HG02885 (cell line): Measurements from ENCODE around the gene SLC25A48.
"Not testable (repeated sequence)": the region's sequence is repeated elsewhere in the genome, so short reads cannot be mapped to it uniquely, and the experiment has no call there.

ENCODE experiments used
- ATAC-seq: cut with Tn5 transposase; IDR thresholded peaks from one replicate; pipeline ENCODE4 v1.9.1; 2021; ENCODE audit warnings: mild to moderate bottlenecking; ENCODE audit not compliant: unreplicated experiment, poor library complexity

The SLC25A48 gene

GRCh38 chr5:135829681-135830383, 4.6 kb upstream of the SLC25A48 start:
- ATAC-seq: no peak

DNA sequence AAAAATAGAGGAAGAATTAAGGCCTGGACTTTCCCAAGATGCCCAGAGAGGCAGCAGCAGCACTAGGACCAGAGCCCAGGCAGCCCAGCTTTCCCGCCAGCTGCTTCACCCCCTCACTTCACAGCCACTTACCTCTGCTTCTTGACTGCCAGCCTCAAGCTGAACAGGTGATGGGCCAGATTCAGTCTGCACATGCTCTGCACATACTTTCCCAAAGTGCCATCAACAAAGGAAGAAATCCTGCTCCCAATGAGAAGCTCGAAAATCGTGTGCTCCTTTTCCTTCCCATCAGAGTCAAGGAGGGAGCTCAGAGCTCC, 4.1 kb upstream of the SLC25A48 start:
- ATAC-seq: no peak

- ATAC-seq: no peak
Measured at GRCh38 chr5:135830876-135831275, 3.6 kb upstream of the SLC25A48 start.

- ATAC-seq: no peak
Measured at GRCh38 chr5:135831439-135831838, 3.0 kb upstream of the SLC25A48 start.

GRCh38 chr5:135831851-135832555, 2.5 kb upstream of the SLC25A48 start:
- ATAC-seq: no peak

DNA sequence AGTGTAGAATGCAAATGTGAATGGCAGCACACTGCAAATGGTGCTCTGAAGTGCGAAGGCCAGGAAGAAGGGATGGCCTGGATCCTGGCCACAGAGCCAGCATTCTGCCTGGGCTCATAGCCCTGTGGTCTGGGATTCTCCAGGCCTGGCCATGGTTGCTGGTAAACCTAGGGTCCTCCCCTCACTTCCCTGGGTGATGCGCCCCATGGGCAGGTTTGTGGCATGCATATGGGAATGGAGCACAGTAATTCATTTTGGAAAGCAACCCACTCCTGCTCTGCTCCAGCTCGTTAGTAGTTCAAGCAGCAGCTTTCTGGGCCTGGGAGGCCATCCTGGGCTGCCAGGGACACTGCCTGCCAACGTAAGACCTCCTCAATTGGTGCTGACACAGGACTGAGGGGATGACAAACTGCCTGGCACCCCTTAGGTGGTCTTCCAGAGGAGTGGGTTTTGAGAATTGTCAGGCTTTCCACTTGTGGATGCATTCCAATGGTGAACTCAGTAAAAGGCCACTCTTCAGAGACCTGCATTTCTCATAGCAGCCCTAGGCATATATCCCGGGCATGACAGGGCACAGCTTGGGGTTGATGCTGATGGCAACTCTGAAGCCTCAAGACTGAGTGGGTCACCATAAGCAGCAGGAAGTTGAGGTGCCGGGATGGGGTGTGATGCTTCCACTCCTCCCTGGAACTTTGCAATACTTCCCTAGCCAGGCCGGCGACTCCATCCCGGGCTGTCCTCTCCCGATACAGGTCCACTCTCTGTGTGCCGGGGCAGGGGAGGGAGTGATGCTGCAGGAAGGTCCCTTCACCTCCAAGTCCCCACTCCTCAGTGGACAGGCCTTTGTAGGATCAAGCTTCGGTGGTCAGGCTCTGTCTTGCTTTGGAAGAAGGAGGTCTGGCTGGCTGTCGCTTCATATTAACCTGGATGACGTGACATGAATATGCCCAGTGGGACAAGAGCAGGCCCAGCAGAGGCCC, 1.2 kb upstream of the SLC25A48 start:
- no peak for ATAC-seq

DNA sequence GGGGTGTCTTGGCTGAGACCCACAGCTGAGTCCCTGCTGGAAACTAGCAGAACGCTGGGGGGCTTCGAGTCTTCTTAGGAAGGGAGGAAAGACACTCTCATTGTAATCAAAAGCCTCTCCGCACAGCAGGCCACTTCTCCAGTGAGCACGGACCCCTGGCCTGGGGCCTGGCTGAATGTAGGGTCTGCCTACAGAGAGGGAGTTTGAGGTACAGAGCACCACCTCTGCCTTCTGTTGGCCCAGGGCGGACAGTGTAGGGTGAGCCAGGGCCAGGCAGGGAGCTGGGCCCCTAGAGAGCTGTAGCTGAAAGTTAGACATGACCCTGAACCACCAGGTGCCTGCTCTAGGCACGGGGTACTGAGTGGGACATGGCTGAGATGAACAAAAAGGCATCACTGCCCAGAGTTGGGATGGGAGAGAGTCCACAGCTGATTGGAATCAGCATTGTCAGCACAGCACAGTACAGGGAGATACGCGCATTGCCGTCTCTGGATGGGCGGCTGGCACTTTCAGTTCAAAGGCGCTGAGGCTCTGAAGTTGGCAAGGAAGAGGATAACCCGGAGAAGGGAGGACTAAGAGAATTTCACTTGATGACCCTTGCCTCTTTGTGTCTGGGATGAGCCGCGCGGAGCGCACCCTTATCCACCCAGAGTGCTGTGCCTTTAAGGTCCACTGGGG, 363 bp upstream of the SLC25A48 start:
- peak; percentile 95 for ATAC-seq

DNA sequence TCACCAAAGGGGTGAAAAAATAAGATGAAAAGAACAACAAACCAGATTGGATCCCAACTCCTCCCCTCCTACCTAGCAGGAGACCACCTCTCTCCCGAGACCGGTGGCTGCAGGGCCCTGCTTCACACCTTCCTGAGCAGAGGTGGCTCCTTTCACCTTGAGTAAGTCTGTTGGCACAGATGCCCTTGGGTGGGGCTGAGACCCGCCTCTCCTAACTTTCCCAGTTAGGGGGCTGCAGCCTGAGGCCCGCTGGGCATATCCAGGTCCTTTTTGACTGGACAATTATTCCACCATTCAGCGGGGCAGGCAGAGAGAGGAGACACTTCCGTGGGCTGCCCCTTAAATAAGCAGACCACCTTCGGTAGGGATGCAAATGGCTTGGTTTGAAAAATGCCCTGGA, 1.3 kb downstream of the SLC25A48 start:
- no peak for ATAC-seq

DNA sequence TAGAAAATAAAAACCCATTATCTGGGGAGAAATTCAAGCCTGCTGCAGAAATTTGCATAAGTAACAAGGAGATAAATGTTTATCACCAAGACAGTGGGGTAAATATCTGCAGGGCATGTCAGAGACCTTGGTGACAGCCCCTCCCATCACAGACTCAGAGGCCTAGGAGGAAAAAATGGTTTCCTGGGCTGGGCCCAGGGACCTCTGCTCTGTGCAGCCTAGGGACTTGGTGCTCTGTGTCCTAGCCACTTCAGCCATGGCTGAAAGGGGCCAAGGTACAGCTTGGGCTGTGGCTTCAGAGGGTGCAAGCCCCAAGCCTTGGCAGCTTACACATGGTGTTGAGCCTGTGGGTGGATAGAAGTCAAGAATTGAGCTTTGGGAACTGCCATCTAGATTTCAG, 3.9 kb downstream of the SLC25A48 start:
- not testable (repeated sequence) for ATAC-seq

- ATAC-seq: no peak
Measured at GRCh38 chr5:135839566-135839965, 5.1 kb downstream of the SLC25A48 start.

DNA sequence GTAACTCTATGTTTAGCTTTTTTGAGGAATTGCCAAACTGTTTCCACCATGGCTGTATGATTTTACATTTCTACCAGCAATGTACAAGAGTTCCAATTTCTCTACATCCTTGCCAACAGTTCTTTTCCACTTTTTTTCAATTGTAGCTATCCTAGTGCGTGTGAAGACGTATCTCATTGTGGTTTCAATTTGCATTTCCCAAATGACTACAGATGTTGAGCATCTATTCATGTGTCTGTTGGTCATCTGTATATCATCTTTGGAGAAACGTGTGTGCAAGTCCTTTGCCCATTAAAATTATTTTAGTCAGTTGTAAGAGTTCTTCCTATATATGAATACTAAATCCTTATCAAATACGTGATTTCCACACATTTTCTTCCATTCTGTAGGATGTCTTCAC, 6.5 kb downstream of the SLC25A48 start:
- ATAC-seq: no peak

GRCh38 chr5:135842737-135843136, 8.3 kb downstream of the SLC25A48 start:
- no peak for ATAC-seq

DNA sequence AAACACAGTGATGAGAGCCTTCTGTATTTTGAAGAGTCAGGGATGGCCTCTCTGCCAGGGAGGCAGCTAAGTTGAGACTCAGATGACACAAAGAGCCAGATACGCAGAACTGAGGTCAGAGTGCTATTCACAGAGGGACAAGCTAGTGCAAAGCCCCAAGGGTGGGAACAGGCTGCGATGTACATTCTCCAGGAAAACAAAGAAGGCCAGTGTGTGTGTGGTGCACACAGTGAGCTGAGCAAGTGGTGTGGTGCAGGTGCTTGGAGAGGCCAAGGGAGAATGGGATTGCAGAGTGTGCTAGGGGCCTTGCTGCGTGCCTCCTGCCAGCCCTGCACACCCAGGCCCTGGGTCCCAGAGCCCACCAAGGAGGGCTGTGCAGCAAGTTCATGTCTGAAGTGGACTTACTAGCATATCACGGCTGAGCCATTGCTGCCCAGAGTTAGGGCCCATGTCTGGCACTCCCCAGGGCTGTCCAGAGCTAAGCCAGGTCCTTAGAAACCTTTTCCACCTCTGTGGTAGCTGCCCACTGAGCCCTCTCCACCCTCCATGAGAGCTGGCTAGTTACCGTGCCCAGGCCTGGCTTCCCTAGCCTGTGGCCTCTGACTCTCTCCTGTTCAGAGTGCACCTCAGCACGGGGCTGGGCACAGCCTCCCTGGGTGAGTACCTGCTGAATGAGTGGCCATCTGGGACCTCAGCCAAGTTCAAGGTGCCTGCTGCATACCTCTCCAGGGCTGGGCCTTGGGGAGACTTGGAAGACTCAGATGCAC, 9.3 kb downstream of the SLC25A48 start:
- ATAC-seq: no peak

GRCh38 chr5:135846311-135846710, 11.8 kb downstream of the SLC25A48 start:
- ATAC-seq: no peak

- no peak for ATAC-seq
Measured at GRCh38 chr5:135847976-135848375, 13.5 kb downstream of the SLC25A48 start.

DNA sequence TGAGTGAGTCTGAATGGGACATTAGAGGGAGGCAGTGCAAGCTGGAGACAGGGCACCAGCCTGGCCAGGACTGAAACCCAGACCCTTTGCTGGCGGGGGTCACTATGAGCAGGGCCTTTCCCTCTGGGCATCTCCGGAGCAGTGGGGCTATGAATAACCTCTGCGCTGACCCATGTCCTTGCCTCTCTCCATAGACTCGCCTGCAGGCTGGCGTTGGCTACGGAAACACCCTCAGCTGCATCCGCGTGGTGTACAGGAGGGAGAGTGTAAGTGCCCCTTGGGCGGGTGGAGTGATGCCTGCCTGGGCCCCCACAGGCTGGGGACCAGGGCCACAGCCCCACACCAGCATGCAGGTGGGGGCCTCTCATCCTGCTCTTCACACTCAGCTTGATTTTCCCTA, 15.8 kb downstream of the SLC25A48 start:
- ATAC-seq: no peak

GRCh38 chr5:135850671-135851070, 16.2 kb downstream of the SLC25A48 start:
- ATAC-seq: no peak

DNA sequence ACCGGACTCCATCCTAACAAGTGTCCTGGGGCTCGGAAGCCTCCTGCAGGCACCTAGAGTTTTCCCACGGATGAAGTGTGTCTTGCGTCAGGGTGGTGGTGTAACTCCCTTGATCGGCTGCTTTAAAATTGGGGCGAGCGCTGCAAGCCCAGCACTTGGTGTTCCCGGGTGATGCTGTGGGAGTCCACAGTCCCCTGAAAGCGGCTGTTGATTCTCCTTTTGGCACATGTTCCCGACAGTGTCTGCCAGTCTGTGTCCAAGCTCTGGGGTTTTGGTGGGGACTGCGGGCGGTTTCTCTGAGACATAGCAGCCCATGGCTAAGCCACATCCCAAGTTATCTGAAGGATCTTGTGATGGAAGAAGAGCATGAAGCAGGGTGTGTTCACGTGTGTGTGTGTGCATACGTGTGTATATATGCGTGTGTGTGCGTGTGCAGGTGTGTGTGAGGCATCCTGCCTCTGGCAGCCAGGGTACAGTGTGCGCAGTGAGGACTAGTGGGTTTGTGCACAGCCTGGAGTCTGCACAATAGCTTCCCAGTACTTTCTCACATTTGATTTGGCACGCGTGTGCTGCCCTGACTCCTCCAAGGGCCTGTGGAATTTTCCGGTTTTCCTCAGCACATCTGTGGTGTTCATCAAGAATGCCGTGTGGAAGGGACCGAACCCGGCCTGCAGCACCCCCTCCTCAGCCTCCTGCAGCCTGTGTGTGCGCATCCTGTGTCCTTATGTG, 16.9 kb downstream of the SLC25A48 start:
- ATAC-seq: no peak
